Karpas-422 (cell line): Measurements from ENCODE around the gene RIN1. TPM values are rescaled to one million over a fixed set of nuclear protein-coding genes. Genes with fewer than 3 reads are reported as not detected.

Experiments used
- DNase-seq: peaks from one replicate; pipeline ENCODE4 v3.0.0-alpha.2; 2015
- H2AFZ ChIP-seq: fragments of 200-600 bp; sonication (generic); 2 replicates; pipeline ENCODE4 v1.6.1; 2014; ENCODE audit warnings: antibody characterized with exemption, low read length, mixed read lengths
- H3K27ac ChIP-seq: fragments of 200-600 bp; sonication (generic); 2 replicates; pipeline ENCODE4 v1.5.1; 2014; ENCODE audit warnings: mild to moderate bottlenecking, low read length, moderate library complexity
- H3K27me3 ChIP-seq: fragments of 200-600 bp; sonication (generic); 2 replicates; pipeline ENCODE4 v1.6.1; 2014; ENCODE audit warnings: low read length, mixed read lengths
- H3K36me3 ChIP-seq: fragments of 200-600 bp; sonication (generic); 2 replicates; pipeline ENCODE4 v1.6.1; 2014; ENCODE audit warnings: low read length, mixed read lengths; ENCODE audit not compliant: insufficient read depth
- H3K4me1 ChIP-seq: fragments of 200-600 bp; sonication (generic); 2 replicates; pipeline ENCODE4 v1.6.1; 2014; ENCODE audit warnings: mild to moderate bottlenecking, low read length, mixed read lengths
- H3K4me2 ChIP-seq: fragments of 200-600 bp; sonication (generic); 2 replicates; pipeline ENCODE4 v1.6.1; 2014; ENCODE audit warnings: low read length, low read depth, mild to moderate bottlenecking; ENCODE audit not compliant: poor library complexity, severe bottlenecking
- H3K4me3 ChIP-seq: fragments of 200-600 bp; sonication (generic); 2 replicates; pipeline ENCODE4 v1.5.1; 2014; ENCODE audit warnings: mild to moderate bottlenecking, antibody characterized with exemption, low read length, mixed read lengths
- H3K79me2 ChIP-seq: fragments of 200-600 bp; sonication (generic); 2 replicates; pipeline ENCODE4 v1.6.1; 2014; ENCODE audit warnings: mild to moderate bottlenecking, low read length, mixed read lengths
- H3K9ac ChIP-seq: fragments of 200-600 bp; sonication (generic); 2 replicates; pipeline ENCODE4 v1.6.0; 2014; ENCODE audit warnings: low read length
- H3K9me2 ChIP-seq: fragments of 200-600 bp; sonication (generic), shearing (Covaris generic); replicated peaks from 2 replicates; pipeline ENCODE4 v1.6.0; 2014; ENCODE audit warnings: mild to moderate bottlenecking, low read length, moderate library complexity; ENCODE audit not compliant: insufficient read depth
- H3K9me3 ChIP-seq: fragments of 300-700, 200-600 bp; sonication (generic); 2 replicates; pipeline ENCODE4 v1.6.1; 2014; ENCODE audit warnings: low read length, mixed read lengths
- H4K20me1 ChIP-seq: fragments of 200-600 bp; sonication (generic); 2 replicates; pipeline ENCODE4 v1.6.1; 2014; ENCODE audit warnings: mild to moderate bottlenecking, antibody characterized with exemption, low read length, low read depth; ENCODE audit not compliant: insufficient read depth
- total RNA-seq: library from RNA; depleted of rRNA; stranded (reverse); fragments of >200 nt; shearing (Covaris generic); gene quantifications from 2 replicates; pipeline ENCODE4 v1.2.3, GENCODE V29; 2014; ENCODE audit warnings: low replicate concordance

The RIN1 gene
- total RNA-seq, 1 experiment from 2014 or later: 0.78 TPM

DNA sequence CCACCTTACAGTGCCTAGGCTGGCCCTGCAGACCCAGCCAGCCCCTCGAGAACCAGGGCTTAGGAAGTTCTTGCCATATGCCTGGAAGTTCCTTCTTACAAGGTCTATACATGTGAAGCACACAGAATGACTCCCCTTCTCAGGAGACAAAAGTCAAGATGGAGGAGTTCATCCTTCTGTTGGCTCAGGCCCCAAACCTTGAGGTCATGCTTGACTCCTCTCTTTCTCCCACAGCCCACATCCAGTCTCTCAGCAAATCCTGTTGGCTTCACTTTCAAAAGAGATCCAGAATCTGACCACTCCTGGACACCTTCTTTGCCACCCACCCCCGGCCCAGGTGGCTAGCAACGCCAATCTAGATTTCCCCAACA is 17.6 kb downstream of the RIN1 start:
- H3K4me1 ChIP-seq: peaks cover 29% of the 10 kb centered on the region
- peak overlapping the region; percentile 70 for H3K4me2 ChIP-seq
- H2AFZ ChIP-seq: peak overlapping the region; percentile 54; the same call in 1 of the 2 replicates
- peak overlapping the region; percentile 73 for H3K9ac ChIP-seq
- H3K9me2 ChIP-seq: no peaks in the 10 kb centered on the region
- no peaks in the 10 kb centered on the region for H3K36me3 ChIP-seq
- H3K27me3 ChIP-seq: no peaks in the 10 kb centered on the region
- peak overlapping the region; percentile 92 for H3K27ac ChIP-seq
- H4K20me1 ChIP-seq: no peaks in the 10 kb centered on the region
- H3K4me3 ChIP-seq: peak overlapping the region; percentile 54
- no peak for DNase-seq
- no peaks in the 10 kb centered on the region for H3K79me2 ChIP-seq
- no peaks in the 10 kb centered on the region for H3K9me3 ChIP-seq

DNA sequence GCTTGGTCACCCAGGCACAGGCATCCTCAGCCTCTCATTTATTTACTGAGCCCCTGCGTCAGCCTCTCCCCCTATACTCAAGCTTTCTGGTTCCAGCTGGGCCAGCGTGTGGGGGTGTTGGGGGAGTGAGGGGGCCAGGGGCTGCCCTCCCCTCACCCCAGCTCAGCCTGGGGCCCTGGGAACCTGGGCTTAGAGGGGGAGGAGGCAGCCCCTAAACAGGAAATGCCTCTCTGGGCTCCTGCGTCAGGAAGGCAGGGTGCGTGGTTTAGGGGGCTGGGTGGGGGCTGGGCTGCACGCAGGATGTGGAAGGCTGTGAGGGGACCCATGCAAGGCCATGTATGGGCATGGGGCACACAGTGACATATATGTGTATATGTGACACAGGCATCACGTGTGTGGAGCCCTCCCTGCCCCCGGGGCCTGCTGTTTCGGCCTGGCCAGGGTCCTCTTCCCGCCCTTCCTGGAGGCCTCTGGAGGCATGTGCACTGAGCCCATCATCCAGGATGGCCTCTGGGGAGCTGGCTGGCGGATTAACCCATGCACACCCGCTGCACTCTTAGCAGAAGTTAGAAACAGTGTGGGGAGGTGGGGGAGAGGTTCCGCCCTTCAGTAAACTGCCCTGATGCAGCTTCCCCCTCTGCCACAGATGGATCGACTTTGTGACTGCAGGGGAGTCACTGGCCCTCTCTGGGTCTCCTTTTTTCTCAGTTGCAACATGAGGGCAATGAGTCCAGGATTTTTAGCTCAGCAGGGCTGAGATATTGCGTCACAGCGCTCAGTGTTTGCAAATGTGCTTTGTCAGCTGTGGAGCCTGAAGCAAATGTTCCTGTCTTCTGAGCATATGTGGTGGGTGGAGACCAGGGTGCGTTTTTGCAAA is 18.3 kb downstream of the RIN1 start:
- Histone ChIP-seq H3K9me2 (no peaks in the 10 kb centered on the region), H3K79me2 (no peaks in the 10 kb centered on the region), H3K27me3 (no peaks in the 10 kb centered on the region), H3K4me3 (peak overlapping the region; percentile 54), H3K4me1 (peaks cover 35% of the 10 kb centered on the region), H4K20me1 (no peaks in the 10 kb centered on the region), H3K9me3 (no peaks in the 10 kb centered on the region), H3K9ac (peak overlapping the region; percentile 73), H3K27ac (peak overlapping the region; percentile 92), H2AFZ (peak overlapping the region; percentile 54; the same call in 1 of the 2 replicates), H3K36me3 (no peaks in the 10 kb centered on the region), H3K4me2 (peak overlapping the region; percentile 70)
- peak; percentile 93 for DNase-seq

DNA sequence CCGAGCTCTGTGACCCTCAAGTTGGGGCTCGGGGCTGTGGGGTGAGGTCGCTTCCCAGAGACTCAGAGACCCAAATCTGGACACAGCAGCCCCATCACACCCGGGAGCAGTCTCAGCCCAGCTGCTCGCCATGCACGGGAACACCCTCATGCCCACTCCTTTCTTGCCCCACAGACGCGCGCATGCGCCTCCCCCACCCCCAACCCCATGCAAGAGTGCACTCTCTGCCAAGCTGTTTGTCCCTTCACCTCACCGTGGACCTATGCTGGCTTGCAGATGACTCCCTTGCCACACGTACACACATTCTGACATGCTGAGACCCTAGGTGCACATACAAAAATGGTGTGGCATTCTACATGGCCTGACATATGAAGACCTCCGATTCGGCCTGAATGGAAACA is 18.9 kb downstream of the RIN1 start:
- Histone ChIP-seq H3K4me2 (peak overlapping the region; percentile 70), H3K36me3 (no peaks in the 10 kb centered on the region), H3K79me2 (no peaks in the 10 kb centered on the region), H3K27me3 (no peaks in the 10 kb centered on the region), H3K9ac (peak overlapping the region; percentile 73), H3K9me3 (no peaks in the 10 kb centered on the region), H3K4me1 (peaks cover 38% of the 10 kb centered on the region), H3K4me3 (peak overlapping the region; percentile 54), H2AFZ (peak overlapping the region; percentile 54; the same call in 1 of the 2 replicates), H3K27ac (peak overlapping the region; percentile 92), H3K9me2 (no peaks in the 10 kb centered on the region), H4K20me1 (no peaks in the 10 kb centered on the region)
- DNase-seq: peak; percentile 75

DNA sequence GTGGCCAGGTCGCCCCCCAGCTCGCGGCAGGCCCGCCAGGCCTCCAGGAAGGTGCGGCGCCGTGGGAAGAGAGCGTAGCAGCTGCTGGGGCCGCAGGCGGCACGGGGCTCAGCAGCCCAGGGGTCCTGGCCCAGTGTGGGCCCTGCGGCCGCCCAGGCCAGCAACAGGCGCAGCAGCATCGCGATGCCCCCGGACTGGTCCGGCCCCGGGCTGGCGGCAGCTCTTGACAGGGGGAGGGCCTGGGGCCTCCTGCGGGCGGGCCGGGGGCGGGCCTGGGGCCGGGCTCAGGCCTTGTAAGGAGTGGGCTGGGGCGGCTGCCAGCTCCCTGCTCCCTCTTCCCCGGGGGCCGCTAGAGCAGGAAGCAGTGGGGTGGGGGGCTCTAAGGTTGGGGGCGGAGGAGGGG is 19.4 kb downstream of the RIN1 start, which contains the start of gene CD248:
CD248 (minus strand) TSS at position 196 of the 403 bp plus-strand sequence; CDS start at position 179, 17 bp downstream.
- Histone ChIP-seq H3K4me1 (peaks cover 42% of the 10 kb centered on the region), H3K27ac (peak within 1 kb of the TSS; percentile 92), H4K20me1 (no peaks in the 10 kb centered on the region), H2AFZ (peak within 1 kb of the TSS; percentile 54; the same call in 1 of the 2 replicates), H3K36me3 (no peaks in the 10 kb centered on the region), H3K4me2 (peak within 1 kb of the TSS; percentile 70), H3K79me2 (no peaks in the 10 kb centered on the region), H3K9me2 (no peaks in the 10 kb centered on the region), H3K27me3 (no peaks in the 10 kb centered on the region), H3K4me3 (peak within 1 kb of the TSS; percentile 54), H3K9me3 (no peaks in the 10 kb centered on the region), H3K9ac (peak within 1 kb of the TSS; percentile 73)
- no peak for DNase-seq

DNA sequence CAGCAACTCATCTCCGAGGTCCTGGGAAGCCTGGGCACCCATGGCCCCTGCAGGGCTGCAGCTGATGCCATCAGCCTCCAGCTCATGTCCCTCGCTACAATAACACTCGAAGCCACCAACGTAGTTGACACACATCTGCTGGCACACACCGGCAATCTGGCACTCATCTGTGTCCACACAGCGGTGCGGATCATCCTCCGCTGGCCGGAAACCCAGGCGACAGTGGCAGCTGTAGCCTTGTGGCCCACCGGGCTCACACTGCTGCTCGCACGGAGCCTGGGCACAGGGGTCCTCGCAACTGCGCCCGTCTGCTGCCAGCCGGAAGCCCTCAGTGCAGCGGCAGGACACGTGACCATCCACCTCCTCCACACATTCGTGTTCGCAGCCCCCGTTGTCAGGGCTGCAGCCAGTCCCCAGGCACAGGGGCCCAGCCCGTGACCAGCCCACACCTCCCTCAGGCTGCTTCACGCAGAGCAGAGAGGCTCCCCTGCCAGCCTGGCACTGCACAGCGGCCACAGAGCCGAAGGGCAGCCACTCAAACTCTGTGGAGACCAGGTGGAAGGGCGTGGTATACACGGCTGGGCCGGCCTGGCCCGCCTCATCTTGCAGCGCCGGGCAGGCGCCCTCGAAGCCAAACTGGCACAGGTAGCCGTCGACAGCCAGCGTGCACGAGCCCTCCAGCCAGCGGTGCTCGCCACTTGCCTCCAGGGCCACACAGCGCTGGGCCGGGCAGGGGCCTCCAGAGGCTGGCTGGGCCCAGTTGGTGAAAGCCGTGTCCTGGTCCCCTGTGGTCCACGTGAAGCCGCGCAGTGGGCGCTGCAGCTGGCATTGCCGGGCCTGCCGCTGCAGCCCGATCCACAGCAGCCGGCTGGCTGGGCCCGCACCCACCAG is 20.1 kb downstream of the RIN1 start:
- H3K27me3 ChIP-seq: no peaks in the 10 kb centered on the region
- H3K9me3 ChIP-seq: no peaks in the 10 kb centered on the region
- no peak overlapping the region for H3K4me3 ChIP-seq
- DNase-seq: no peak
- H3K79me2 ChIP-seq: no peaks in the 10 kb centered on the region
- H3K4me1 ChIP-seq: peaks cover 48% of the 10 kb centered on the region
- H3K36me3 ChIP-seq: no peaks in the 10 kb centered on the region
- no peaks in the 10 kb centered on the region for H3K9me2 ChIP-seq
- H4K20me1 ChIP-seq: no peaks in the 10 kb centered on the region
- H2AFZ ChIP-seq: no peak overlapping the region
- no peak overlapping the region for H3K9ac ChIP-seq
- no peak overlapping the region for H3K4me2 ChIP-seq
- H3K27ac ChIP-seq: no peak overlapping the region

DNA sequence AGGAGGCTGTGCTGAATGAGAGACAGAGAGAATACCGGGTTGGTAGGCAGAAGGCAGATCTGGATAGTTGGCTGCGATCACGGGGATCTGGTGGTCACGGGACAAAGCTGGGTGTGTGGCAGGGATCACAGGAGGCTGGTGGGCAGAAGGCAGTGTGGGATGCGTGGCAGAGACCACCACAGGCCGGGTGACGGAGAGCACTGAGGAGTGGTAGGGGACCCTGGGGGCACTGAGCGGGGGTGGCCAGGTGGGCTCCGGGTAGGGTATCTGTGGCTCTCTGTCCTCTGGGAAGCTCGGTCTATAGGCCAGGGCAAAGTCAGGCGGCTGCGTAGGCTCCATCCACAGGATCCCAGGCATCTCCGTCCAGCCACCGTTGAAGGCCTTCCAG is 20.7 kb downstream of the RIN1 start:
- no peaks in the 10 kb centered on the region for H3K9me3 ChIP-seq
- H3K36me3 ChIP-seq: no peaks in the 10 kb centered on the region
- no peaks in the 10 kb centered on the region for H3K27me3 ChIP-seq
- no peak overlapping the region for H3K9ac ChIP-seq
- H3K27ac ChIP-seq: no peak overlapping the region
- H4K20me1 ChIP-seq: no peaks in the 10 kb centered on the region
- H3K9me2 ChIP-seq: no peaks in the 10 kb centered on the region
- H3K4me2 ChIP-seq: no peak overlapping the region
- DNase-seq: no peak
- H2AFZ ChIP-seq: no peak overlapping the region
- H3K4me3 ChIP-seq: no peak overlapping the region
- H3K79me2 ChIP-seq: no peaks in the 10 kb centered on the region
- peaks cover 50% of the 10 kb centered on the region for H3K4me1 ChIP-seq

DNA sequence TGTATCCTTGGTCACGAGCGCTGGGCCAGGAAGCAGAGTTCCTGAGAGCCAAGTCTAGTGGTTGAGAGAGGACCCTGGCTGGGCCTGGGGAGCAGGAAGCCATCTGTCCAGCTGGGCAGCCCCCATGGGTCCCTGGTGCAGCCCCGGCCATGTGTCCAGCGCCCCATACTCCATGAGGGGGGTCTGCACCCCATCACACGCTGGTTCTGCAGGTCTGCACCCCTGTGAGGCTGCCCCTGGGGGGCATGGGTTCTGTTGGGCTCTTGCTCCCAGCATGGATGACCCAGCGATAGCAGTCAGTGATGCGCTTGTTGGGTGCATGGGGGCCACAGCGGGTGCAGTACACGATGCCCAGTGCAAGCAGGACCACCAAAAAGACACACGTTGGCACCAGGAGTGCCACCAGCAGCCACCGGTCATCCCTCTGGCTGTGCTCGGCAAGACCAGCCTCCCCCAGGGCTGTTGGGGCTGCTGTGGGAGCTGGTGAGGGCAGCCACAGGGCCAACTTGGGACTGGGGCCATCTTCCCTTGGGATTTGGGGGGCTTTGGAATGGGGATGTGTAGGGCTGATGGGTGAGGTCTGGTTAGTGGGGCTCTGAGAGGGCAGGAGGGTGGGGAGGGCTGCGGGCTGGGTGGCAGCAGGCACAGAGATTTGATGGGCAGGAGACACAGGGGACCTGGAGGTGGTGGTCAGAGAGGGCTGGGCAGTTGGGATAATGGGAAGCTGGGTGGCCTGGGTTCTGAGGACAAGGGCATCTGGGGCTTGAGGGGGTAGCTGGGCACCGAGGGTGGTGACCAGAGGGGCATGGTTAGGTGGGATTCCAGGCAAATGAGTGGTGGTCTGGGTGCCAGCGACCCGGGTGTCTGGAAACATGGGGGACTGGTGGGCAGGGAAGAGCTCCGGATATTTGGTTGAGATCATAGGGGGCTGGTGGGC is 21.4 kb downstream of the RIN1 start:
- Histone ChIP-seq H2AFZ (no peak overlapping the region), H3K9ac (no peak overlapping the region), H3K4me3 (no peak overlapping the region), H3K79me2 (no peaks in the 10 kb centered on the region), H3K4me2 (no peak overlapping the region), H3K9me2 (no peaks in the 10 kb centered on the region), H3K36me3 (no peaks in the 10 kb centered on the region), H3K4me1 (peaks cover 50% of the 10 kb centered on the region), H4K20me1 (no peaks in the 10 kb centered on the region), H3K27me3 (no peaks in the 10 kb centered on the region), H3K27ac (no peak overlapping the region), H3K9me3 (no peaks in the 10 kb centered on the region)
- DNase-seq: no peak
